GM12873 (cell line): ENCODE results near the gene KLF13.

Experiments
- TF ChIP-seq, protein P1 (sequence below): IDR thresholded peaks from 2 replicates; pipeline ENCODE4 v1.5.1; 2012; ENCODE audit warnings: low read depth, mild to moderate bottlenecking, moderate library complexity, low read length, control low read depth; ENCODE audit not compliant: insufficient read depth; ENCODE audit errors: missing control alignments

KLF13 gene

DNA sequence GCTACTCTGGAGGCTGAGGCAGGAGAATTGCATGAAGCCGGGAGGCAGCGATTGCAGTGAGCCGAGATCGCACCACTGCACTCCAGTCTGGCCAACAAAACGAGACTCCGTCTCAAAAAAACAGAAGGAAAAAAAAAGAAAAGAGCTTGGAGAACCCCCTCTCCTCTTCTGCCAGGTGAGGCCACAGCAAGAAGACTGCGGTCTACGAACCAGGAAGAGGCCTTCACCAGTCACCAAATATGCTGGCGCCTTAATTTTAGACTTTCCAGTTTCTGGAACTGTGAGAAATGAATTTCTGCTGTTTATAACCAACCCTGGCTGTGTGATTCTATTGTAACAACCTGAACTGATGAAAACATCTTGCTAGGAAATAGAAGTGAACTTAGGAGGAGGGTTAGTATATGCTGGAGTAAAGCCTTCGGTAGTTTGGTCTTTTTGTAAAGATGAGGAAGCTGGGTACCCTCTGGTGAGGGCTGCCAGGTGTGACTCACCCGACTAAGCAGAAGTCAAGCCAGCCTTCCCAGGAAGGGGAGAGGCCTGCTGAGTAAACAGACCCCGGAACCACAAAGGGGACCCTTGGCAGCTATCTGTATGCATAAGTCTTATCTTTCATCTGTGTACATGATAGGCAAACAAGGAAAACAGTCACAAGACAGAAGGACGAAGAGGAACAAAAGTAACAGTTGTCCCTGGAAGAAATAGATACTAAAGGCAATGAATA, 78.7 kb downstream of the KLF13 start:
- TF ChIP-seq, protein P1, sequence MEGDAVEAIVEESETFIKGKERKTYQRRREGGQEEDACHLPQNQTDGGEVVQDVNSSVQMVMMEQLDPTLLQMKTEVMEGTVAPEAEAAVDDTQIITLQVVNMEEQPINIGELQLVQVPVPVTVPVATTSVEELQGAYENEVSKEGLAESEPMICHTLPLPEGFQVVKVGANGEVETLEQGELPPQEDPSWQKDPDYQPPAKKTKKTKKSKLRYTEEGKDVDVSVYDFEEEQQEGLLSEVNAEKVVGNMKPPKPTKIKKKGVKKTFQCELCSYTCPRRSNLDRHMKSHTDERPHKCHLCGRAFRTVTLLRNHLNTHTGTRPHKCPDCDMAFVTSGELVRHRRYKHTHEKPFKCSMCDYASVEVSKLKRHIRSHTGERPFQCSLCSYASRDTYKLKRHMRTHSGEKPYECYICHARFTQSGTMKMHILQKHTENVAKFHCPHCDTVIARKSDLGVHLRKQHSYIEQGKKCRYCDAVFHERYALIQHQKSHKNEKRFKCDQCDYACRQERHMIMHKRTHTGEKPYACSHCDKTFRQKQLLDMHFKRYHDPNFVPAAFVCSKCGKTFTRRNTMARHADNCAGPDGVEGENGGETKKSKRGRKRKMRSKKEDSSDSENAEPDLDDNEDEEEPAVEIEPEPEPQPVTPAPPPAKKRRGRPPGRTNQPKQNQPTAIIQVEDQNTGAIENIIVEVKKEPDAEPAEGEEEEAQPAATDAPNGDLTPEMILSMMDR, result no peak

DNA sequence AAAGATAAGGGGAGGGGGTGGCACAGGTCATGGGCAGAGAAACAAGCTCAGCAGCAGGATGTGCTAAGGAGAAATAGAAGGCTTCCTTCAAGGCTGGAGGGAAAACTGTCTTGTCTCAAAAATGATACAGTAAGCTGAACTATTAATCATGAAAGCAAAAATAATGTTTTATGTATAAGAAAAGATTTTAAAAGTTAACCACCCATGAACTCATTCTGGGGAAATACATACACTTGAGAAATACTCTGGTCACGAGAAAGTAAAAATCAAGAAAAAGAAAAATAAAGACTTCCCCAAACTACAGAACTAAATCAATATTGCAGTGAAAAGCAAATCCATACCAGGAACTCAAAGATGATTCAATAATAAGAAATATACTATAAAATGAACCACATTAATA, 80.7 kb downstream of the KLF13 start:
- TF ChIP-seq, protein P1, result no peak

DNA sequence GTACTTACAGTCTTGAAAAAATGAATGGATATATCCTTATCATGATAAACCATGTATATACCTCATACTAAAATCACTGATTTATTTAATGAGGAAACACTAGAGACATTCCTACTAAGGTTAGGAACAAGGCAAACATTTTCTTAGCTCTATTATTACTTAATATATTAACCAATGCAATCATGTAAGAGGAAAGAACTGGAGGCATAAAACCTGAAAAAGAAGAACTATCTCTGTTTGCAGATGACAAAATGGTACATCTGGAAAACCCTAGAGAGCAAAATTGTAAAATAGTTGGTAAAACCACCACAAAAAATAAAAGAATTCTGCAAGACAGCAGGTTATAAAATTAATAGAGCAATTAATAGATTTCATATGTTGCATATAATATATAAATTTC, 81.2 kb downstream of the KLF13 start:
- TF ChIP-seq, protein P1, result no peak

DNA sequence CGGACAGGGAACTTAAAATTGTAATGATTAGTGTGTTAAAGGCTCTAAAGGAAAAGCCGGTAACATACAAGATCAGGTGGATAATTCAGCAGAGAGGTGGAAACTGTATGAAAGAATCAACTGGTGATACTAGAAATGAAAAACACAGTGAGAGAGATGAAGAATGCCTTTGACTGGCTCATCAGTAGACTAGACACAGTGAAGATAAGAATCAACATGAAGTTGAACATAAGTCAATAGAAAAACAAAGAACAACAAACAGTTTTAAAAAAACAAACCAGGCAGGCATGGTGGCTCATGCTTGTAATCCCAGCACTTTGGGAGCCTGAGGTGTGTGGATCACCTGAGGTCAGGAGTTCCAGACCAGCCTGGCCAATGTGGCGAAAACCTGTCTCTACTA, 82.1 kb downstream of the KLF13 start:
- TF ChIP-seq, protein P1, result no peak

DNA sequence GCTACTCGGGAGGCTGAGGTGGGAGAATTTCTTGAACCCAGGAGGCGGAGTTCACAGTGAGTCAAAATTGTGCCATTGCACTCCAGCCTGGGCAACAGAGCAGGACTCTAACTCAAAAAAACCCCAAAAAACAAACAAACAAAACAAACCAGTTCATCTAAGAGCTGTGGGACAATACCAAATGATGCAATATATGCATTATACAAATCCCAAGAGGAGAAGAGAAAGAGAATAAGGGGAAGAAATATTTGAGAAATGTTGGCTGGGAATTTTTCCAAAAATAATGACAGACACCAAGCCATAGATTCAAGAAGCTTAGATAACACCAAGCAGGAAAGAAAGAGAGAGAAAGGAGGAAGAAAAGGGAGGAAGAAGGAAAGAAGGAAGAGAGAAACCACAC, 82.5 kb downstream of the KLF13 start:
- TF ChIP-seq, protein P1, result no peak

DNA sequence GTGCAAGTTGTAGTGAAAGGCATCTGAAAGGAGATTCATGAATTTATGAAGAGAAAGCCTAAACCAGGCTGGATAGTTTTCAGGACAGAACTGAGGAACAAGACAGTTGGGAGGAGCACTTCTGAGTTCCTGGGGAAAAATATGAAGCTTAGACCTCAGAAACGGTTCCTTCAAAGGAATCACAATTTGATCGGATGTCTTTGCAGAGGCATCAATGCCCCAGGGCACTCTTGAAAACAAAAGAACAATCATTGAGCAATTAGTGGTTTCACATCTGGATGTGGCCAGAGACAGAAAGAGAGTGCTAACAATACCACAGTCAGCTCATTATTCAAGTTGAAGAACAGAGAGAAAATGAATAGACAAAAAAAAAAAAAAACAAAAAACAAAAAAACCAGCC, 86.2 kb downstream of the KLF13 start:
- TF ChIP-seq, protein P1, result no peak

DNA sequence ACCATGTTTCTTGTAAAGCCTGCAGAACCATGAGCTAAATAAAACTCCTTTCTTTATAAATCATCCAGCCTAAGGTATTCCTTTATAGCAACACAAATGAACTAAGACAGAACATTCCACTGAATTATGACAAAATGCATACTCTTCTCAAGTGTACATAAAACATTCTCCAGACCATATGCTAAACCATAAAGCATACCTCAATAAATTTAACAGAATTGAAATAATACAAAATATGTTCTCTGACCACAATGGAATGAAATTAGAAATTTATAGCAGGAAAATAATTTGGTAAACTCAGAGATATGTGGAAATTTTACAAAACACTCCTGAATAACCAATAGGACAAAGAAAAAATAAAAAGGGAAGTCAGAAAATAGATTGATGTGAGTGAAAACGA, 88.6 kb downstream of the KLF13 start:
- TF ChIP-seq, protein P1, result no peak
